ENCODE measurements around the gene PDCD1LG2. TPM values are rescaled to one million over a fixed set of nuclear protein-coding genes. Genes with fewer than 3 reads are reported as not detected.
"Not testable (repeated sequence)": the region's sequence is repeated elsewhere in the genome, so short reads cannot be mapped to it uniquely, and the experiment has no call there.

PDCD1LG2 gene
- not detected in 2 replicates for total RNA-seq (2014; rRNA removed; shearing (Covaris generic); ENCODE audit: low replicate concordance)

DNA sequence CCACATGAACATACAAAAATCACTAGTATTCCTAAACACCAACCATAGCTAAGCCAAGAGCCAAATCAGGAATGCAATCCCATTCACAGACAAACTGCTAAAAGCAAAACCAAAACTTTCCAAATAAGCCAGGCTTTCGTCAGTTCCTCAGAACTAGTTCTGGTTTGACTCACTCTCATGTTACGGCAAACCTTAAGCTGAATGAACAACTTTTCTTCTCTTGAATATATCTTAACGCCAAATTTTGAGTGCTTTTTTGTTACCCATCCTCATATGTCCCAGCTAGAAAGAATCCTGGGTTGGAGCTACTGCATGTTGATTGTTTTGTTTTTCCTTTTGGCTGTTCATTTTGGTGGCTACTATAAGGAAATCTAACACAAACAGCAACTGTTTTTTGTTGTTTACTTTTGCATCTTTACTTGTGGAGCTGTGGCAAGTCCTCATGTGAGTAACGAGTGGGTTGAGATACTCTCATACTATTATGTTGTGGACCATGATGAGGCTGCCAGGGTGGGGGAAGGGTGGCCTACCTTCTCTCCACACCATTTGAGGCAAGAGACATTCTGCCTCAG lies at the start of gene PDCD1LG2:
Gene PDCD1LG2 (plus strand): TSS at position 172 of the 572 bp plus-strand sequence. CDS start 12,016 bp downstream, outside the sequence.
- DNase-seq, result no peak
- Histone ChIP-seq H3K27ac (ENCODE audit: low read length) (no peak within 1 kb of the TSS), H3K36me3 (ENCODE audit: insufficient read depth, low read length) (peaks cover 5% of the 10 kb centered on the region; the same call in 1 of the 2 replicates), H3K4me2 (ENCODE audit: low read depth, low read length, poor library complexity, severe bottlenecking) (no peak within 1 kb of the TSS), H3K79me2 (ENCODE audit: low read length) (peaks cover 19% of the 10 kb centered on the region), H4K20me1 (ENCODE audit: insufficient read depth, low read depth, low read length) (no peaks in the 10 kb centered on the region), H3K4me1 (ENCODE audit: low read length) (peaks cover 5% of the 10 kb centered on the region), H3K27me3 (ENCODE audit: low read length) (no peaks in the 10 kb centered on the region), H3K4me3 (ENCODE audit: low read length) (no peak within 1 kb of the TSS), H3K9me3 (ENCODE audit: low read length) (no peaks in the 10 kb centered on the region), H2AFZ (ENCODE audit: low read length) (no peak within 1 kb of the TSS), H3K9ac (ENCODE audit: low read length) (no peak within 1 kb of the TSS), H3K9me2 (replicated peaks; ENCODE audit: insufficient read depth, low read length) (no peaks in the 10 kb centered on the region)

DNA sequence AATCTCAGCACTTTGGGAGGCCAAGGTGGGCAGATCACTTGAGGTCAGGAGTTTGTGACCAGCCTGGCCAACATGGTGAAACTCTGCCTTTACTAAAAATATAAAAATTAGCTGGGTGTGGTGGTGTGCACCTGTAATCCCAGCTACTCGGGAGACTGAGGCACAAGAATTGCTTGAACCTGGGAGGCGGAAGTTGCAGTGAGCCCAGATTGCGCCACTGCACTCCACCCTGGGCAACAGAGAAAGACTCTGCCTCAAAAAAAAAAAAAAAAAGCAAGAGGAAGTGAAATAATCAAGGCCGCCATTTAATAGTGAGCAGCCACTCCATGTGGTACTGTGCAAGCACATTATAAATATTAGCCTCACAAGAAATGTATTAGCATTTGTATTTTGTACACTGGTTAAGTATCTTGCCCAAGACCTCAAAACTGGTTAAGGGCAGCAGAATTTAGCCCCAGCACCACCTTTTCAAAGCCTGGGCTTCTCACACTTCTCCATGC lies 45.5 kb upstream of the PDCD1LG2 start:
- H2AFZ ChIP-seq (ENCODE audit: low read length), result not testable (repeated sequence)

DNA sequence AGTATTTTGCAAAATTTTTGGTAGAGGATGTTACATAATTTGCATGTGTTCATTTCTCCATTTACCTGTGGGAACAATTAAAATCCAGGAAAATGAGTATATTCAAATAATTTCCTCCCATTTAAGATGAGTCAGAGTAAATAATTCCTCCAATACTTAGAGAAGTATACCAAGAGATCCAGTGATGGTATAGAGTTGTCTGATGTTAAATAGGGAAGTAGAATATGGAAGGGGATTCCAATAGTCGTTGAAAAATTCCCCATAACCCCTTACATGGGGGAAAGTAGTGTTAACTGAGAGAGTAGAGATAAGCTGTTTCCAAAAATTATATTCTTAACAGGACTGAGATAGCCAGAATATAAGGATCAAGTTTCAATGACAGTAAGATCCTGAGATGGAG lies 44.3 kb upstream of the PDCD1LG2 start:
- Histone ChIP-seq H3K4me2 (ENCODE audit: low read depth, low read length, poor library complexity, severe bottlenecking) (no peak overlapping the region), H3K4me3 (ENCODE audit: low read length) (no peak overlapping the region), H3K27ac (ENCODE audit: low read length) (no peak overlapping the region)

More for the DNA sequence above, 45.5 kb upstream of the PDCD1LG2 start:
- H3K4me3 ChIP-seq (ENCODE audit: low read length); H3K27ac ChIP-seq (ENCODE audit: low read length); H4K20me1 ChIP-seq (ENCODE audit: insufficient read depth, low read depth, low read length); H3K27me3 ChIP-seq (ENCODE audit: low read length); H3K9ac ChIP-seq (ENCODE audit: low read length); H3K4me2 ChIP-seq (ENCODE audit: low read depth, low read length, poor library complexity, severe bottlenecking); H3K9me2 ChIP-seq (replicated peaks; ENCODE audit: insufficient read depth, low read length); H3K79me2 ChIP-seq (ENCODE audit: low read length); H3K9me3 ChIP-seq (ENCODE audit: low read length); DNase-seq; H3K36me3 ChIP-seq (ENCODE audit: insufficient read depth, low read length): not testable (repeated sequence)
- H3K4me1 ChIP-seq (ENCODE audit: low read length), result peaks cover 25% of the 10 kb centered on the region

DNA sequence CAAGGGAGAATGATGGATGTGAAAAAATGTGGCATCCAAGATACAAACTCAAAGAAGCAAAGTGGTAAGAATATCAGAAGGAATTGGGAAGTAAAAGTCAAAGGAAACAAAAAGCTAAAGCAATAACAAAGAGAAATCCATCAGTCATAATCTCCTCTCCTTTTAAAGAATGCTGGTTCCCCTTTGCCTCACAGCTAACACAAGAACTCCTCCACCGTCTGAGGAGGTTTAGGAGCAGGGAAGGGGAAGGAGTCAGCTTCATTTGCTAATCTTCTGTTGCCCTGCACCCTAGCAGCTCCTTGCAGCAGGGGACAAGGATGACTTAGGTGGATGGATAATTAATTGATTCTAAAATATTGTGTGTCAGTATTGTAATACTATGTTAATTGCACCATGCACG lies 43.6 kb upstream of the PDCD1LG2 start:
- Histone ChIP-seq H3K27me3 (ENCODE audit: low read length) (no peaks in the 10 kb centered on the region), H3K4me3 (ENCODE audit: low read length) (no peak overlapping the region), H3K79me2 (ENCODE audit: low read length) (no peaks in the 10 kb centered on the region), H3K4me1 (ENCODE audit: low read length) (peaks cover 20% of the 10 kb centered on the region), H4K20me1 (ENCODE audit: insufficient read depth, low read depth, low read length) (no peaks in the 10 kb centered on the region), H3K36me3 (ENCODE audit: insufficient read depth, low read length) (no peaks in the 10 kb centered on the region), H3K9ac (ENCODE audit: low read length) (no peak overlapping the region), H3K9me2 (replicated peaks; ENCODE audit: insufficient read depth, low read length) (no peaks in the 10 kb centered on the region), H3K27ac (ENCODE audit: low read length) (no peak overlapping the region), H3K9me3 (ENCODE audit: low read length) (no peaks in the 10 kb centered on the region), H2AFZ (ENCODE audit: low read length) (no peak overlapping the region), H3K4me2 (ENCODE audit: low read depth, low read length, poor library complexity, severe bottlenecking) (no peak overlapping the region)
- DNase-seq, result no peak

More for the DNA sequence above, 44.3 kb upstream of the PDCD1LG2 start:
- no peak for DNase-seq
- Histone ChIP-seq H3K4me1 (ENCODE audit: low read length) (peaks cover 20% of the 10 kb centered on the region), H2AFZ (ENCODE audit: low read length) (no peak overlapping the region), H3K9me3 (ENCODE audit: low read length) (no peaks in the 10 kb centered on the region), H3K9me2 (replicated peaks; ENCODE audit: insufficient read depth, low read length) (no peaks in the 10 kb centered on the region), H3K36me3 (ENCODE audit: insufficient read depth, low read length) (no peaks in the 10 kb centered on the region), H3K9ac (ENCODE audit: low read length) (no peak overlapping the region), H3K27me3 (ENCODE audit: low read length) (no peaks in the 10 kb centered on the region), H4K20me1 (ENCODE audit: insufficient read depth, low read depth, low read length) (no peaks in the 10 kb centered on the region), H3K79me2 (ENCODE audit: low read length) (no peaks in the 10 kb centered on the region)

DNA sequence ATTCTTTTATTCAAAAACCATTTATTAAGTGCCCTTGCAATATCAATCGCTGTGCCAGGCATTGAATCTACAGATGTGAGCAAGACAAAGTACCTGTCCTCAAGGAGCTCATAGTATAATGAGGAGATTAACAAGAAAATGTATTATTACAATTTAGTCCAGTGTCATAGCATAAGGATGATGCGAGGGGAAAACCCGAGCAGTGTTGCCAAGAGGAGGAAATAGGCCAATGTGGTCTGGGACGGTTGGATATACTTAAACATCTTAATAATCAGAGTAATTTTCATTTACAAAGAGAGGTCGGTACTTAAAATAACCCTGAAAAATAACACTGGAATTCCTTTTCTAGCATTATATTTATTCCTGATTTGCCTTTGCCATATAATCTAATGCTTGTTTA lies 41.5 kb upstream of the PDCD1LG2 start:
- H4K20me1 ChIP-seq (ENCODE audit: insufficient read depth, low read depth, low read length), result no peaks in the 10 kb centered on the region
- H3K9ac ChIP-seq (ENCODE audit: low read length), result no peak overlapping the region
- H3K79me2 ChIP-seq (ENCODE audit: low read length), result no peaks in the 10 kb centered on the region
- H3K4me1 ChIP-seq (ENCODE audit: low read length), result peaks cover 20% of the 10 kb centered on the region
- H3K36me3 ChIP-seq (ENCODE audit: insufficient read depth, low read length), result no peaks in the 10 kb centered on the region
- H3K4me2 ChIP-seq (ENCODE audit: low read depth, low read length, poor library complexity, severe bottlenecking), result no peak overlapping the region
- H3K27ac ChIP-seq (ENCODE audit: low read length), result no peak overlapping the region
- no peaks in the 10 kb centered on the region for H3K27me3 ChIP-seq (ENCODE audit: low read length)
- H2AFZ ChIP-seq (ENCODE audit: low read length), result no peak overlapping the region
- no peaks in the 10 kb centered on the region for H3K9me2 ChIP-seq (replicated peaks; ENCODE audit: insufficient read depth, low read length)
- no peaks in the 10 kb centered on the region for H3K9me3 ChIP-seq (ENCODE audit: low read length)
- DNase-seq, result no peak
- H3K4me3 ChIP-seq (ENCODE audit: low read length), result no peak overlapping the region

DNA sequence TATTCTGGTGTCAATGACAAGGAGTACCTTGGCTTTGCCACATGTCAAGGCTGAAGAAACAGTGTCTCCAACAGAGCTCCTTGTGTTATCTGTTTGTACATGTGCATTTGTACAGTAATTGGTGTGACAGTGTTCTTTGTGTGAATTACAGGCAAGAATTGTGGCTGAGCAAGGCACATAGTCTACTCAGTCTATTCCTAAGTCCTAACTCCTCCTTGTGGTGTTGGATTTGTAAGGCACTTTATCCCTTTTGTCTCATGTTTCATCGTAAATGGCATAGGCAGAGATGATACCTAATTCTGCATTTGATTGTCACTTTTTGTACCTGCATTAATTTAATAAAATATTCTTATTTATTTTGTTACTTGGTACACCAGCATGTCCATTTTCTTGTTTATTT lies 40.2 kb upstream of the PDCD1LG2 start:
- Histone ChIP-seq H3K27ac (ENCODE audit: low read length) (no peak overlapping the region), H4K20me1 (ENCODE audit: insufficient read depth, low read depth, low read length) (no peaks in the 10 kb centered on the region), H3K9me3 (ENCODE audit: low read length) (no peaks in the 10 kb centered on the region), H3K4me3 (ENCODE audit: low read length) (no peak overlapping the region), H3K27me3 (ENCODE audit: low read length) (no peaks in the 10 kb centered on the region), H3K9me2 (replicated peaks; ENCODE audit: insufficient read depth, low read length) (no peaks in the 10 kb centered on the region), H3K36me3 (ENCODE audit: insufficient read depth, low read length) (no peaks in the 10 kb centered on the region), H3K4me2 (ENCODE audit: low read depth, low read length, poor library complexity, severe bottlenecking) (no peak overlapping the region), H2AFZ (ENCODE audit: low read length) (no peak overlapping the region), H3K9ac (ENCODE audit: low read length) (no peak overlapping the region), H3K4me1 (ENCODE audit: low read length) (peaks cover 20% of the 10 kb centered on the region), H3K79me2 (ENCODE audit: low read length) (no peaks in the 10 kb centered on the region)
- DNase-seq, result no peak

DNA sequence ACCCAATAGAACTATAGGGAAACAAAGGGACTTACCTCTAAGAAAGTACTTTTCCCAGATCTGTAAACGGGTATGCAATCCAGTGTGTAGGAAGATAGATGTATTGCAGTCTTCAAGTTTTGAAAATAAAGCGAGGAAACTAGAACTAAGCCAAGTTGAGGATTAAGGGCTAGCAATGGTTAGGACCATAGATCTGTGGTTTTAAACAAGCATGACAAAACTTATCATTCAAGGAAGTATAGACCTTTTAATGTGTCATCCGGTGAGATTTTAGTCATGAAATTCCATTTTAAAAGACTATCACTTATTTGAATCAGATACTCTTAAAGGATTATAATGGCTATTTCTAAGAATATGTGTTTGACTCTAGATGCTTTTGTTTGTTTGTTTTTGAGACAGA lies 39.5 kb upstream of the PDCD1LG2 start:
- Histone ChIP-seq H3K4me1 (ENCODE audit: low read length) (peaks cover 15% of the 10 kb centered on the region), H2AFZ (ENCODE audit: low read length) (no peak overlapping the region), H3K4me2 (ENCODE audit: low read depth, low read length, poor library complexity, severe bottlenecking) (no peak overlapping the region), H3K27ac (ENCODE audit: low read length) (no peak overlapping the region), H3K9me3 (ENCODE audit: low read length) (no peaks in the 10 kb centered on the region), H3K9me2 (replicated peaks; ENCODE audit: insufficient read depth, low read length) (no peaks in the 10 kb centered on the region), H3K79me2 (ENCODE audit: low read length) (no peaks in the 10 kb centered on the region), H3K9ac (ENCODE audit: low read length) (no peak overlapping the region), H4K20me1 (ENCODE audit: insufficient read depth, low read depth, low read length) (no peaks in the 10 kb centered on the region), H3K4me3 (ENCODE audit: low read length) (no peak overlapping the region), H3K27me3 (ENCODE audit: low read length) (no peaks in the 10 kb centered on the region), H3K36me3 (ENCODE audit: insufficient read depth, low read length) (no peaks in the 10 kb centered on the region)
- no peak for DNase-seq

DNA sequence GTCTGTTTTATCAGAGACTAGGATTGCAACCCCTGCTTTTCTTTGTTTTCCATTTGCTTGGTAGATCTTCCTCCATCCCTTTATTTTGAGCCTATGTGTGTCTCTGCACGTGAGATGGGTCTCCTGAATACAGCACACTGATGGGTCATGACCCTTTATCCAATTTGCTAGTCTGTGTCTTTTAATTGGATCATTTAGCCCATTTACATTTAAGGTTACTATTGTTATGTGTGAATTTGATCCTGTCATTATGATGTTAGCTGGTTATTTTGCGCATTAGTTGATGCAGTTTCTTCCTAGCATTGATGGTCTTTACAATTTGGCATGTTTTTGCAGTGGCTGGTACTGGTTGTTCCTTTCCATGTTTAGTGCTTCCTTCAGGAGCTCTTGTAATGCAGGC lies 34.7 kb upstream of the PDCD1LG2 start:
- not testable (repeated sequence) for H3K36me3 ChIP-seq (ENCODE audit: insufficient read depth, low read length); H3K9me2 ChIP-seq (replicated peaks; ENCODE audit: insufficient read depth, low read length); H3K4me2 ChIP-seq (ENCODE audit: low read depth, low read length, poor library complexity, severe bottlenecking); H3K9ac ChIP-seq (ENCODE audit: low read length); DNase-seq; H3K27me3 ChIP-seq (ENCODE audit: low read length); H3K9me3 ChIP-seq (ENCODE audit: low read length); H3K4me1 ChIP-seq (ENCODE audit: low read length); H3K27ac ChIP-seq (ENCODE audit: low read length); H3K79me2 ChIP-seq (ENCODE audit: low read length); H2AFZ ChIP-seq (ENCODE audit: low read length); H4K20me1 ChIP-seq (ENCODE audit: insufficient read depth, low read depth, low read length); H3K4me3 ChIP-seq (ENCODE audit: low read length)
